Liver (tissue), 9 donors: ENCODE data around the gene WDR90. TPM values are rescaled to one million over a fixed set of nuclear protein-coding genes. Genes with fewer than 3 reads are reported as not detected.

Experiments used
- DNase-seq: peaks from one replicate; pipeline ENCODE4 v3.0.0-alpha.2; 2017; ENCODE audit warnings: low spot score
- H3K27ac ChIP-seq, 2 donors: one replicate each; pipeline ENCODE4 v1.7.0; 2013; ENCODE audit warnings: inconsistent platforms in 2 of 2, low read length in 2 of 2, control low read depth in 1 of 2, low read depth in 1 of 2, mild to moderate bottlenecking in 1 of 2
- H3K27me3 ChIP-seq, 4 donors: one replicate each; pipeline versions ENCODE4 v1.6.1 to v1.7.0; 2013; ENCODE audit warnings: low read length in 3 of 4, inconsistent platforms in 1 of 4, mild to moderate bottlenecking in 1 of 4, moderate library complexity in 1 of 4; ENCODE audit not compliant: control insufficient read depth in 4 of 4, insufficient read depth in 4 of 4
- H3K36me3 ChIP-seq, 4 donors: one replicate each; pipeline versions ENCODE4 v1.6.1 to v1.7.0; 2013; ENCODE audit warnings: low read length in 3 of 4, mild to moderate bottlenecking in 3 of 4, low read depth in 1 of 4, moderate library complexity in 1 of 4; ENCODE audit not compliant: control insufficient read depth in 4 of 4, insufficient read depth in 3 of 4
- H3K4me1 ChIP-seq, 4 donors: one replicate each; pipeline versions ENCODE4 v1.6.1 to v1.7.0; 2013; ENCODE audit warnings: low read length in 3 of 4, mild to moderate bottlenecking in 3 of 4, moderate library complexity in 1 of 4; ENCODE audit not compliant: control insufficient read depth in 4 of 4, insufficient read depth in 4 of 4
- H3K4me3 ChIP-seq, 3 donors: one replicate each; pipeline versions ENCODE4 v1.6.1 to v1.7.0; 2013; ENCODE audit warnings: low read length in 3 of 3, control low read depth in 1 of 3, low read depth in 1 of 3, mild to moderate bottlenecking in 1 of 3
- H3K9ac ChIP-seq, 2 donors: one replicate each; pipeline ENCODE4 v1.7.0; 2013; ENCODE audit warnings: low read length in 2 of 2, mild to moderate bottlenecking in 2 of 2, moderate library complexity in 2 of 2, control low read depth in 1 of 2, low read depth in 1 of 2
- H3K9me3 ChIP-seq, 4 donors: one replicate each; pipeline versions ENCODE4 v1.6.1 to v1.7.0; 2013; ENCODE audit warnings: low read length in 3 of 4; ENCODE audit not compliant: control insufficient read depth in 4 of 4
- ATF3 ChIP-seq: IDR thresholded peaks from 2 replicates; pipeline ENCODE4 v1.6.1; 2016; ENCODE audit warnings: antibody characterized with exemption
- CTCF ChIP-seq: fragments of 150-350 bp; IDR thresholded peaks from 2 replicates; pipeline ENCODE4 v1.5.1; 2017; ENCODE audit warnings: improper control_type of control experiment, low read depth, low read length; ENCODE audit not compliant: missing input control
- HNF4A ChIP-seq, 2 donors: conservative IDR thresholded peaks; 2 replicates each; pipeline ENCODE4 v1.6.1; 2016; ENCODE audit warnings: antibody characterized with exemption in 2 of 2, mild to moderate bottlenecking in 2 of 2
- JUND ChIP-seq, 2 donors: IDR thresholded peaks; 2 replicates each; pipeline ENCODE4 v1.6.1; 2016; ENCODE audit warnings: antibody characterized with exemption in 2 of 2
- RAD21 ChIP-seq, 2 donors: IDR thresholded peaks; 2 replicates each; pipeline ENCODE4 v1.6.1; 2016; ENCODE audit warnings: antibody characterized with exemption in 2 of 2, mild to moderate bottlenecking in 2 of 2
- ZBTB33 ChIP-seq: IDR thresholded peaks from 2 replicates; pipeline ENCODE4 v1.6.1; 2016; ENCODE audit warnings: antibody characterized with exemption
- WGBS: extraction: QIAGEN DNeasy Blood & Tissue Kit; methylation state at CpG from one replicate; pipeline ENCODE4 v1.1.7; 2013; 5-methylcytosine and 5-hydroxymethylcytosine counted together
- polyA plus RNA-seq, 2 donors: library from polyadenylated mRNA; stranded (reverse) in 1 of 2; unstranded in 1 of 2; fragments of 200-250 nt in 1 of 2; fragments of >200 nt in 1 of 2; fragmentation: Nextera tagmentation in 1 of 2; extraction: Ambion mirVana in 1 of 2; gene quantifications; one replicate each; pipeline versions ENCODE4 v1.2.1 to v1.2.3, GENCODE V29; 2013 to 2015
- total RNA-seq, 2 donors: library from RNA; depleted of rRNA; stranded (reverse); fragments of >200 nt; gene quantifications; one replicate each; pipeline ENCODE4 v1.2.3, GENCODE V29; 2014
- donor health status: healthy.
- donor health status: healthy.
- donor health status: healthy.
- donor health status: healthy.
- donor health status: healthy.

WDR90 gene
- total and polyA plus RNA-seq, 4 donors: 4.7 to 13.4 (median 7.9) TPM

GRCh38 chr16:609984-610383, 39.2 kb upstream of the WDR90 start:
- 68% methylated on average over 14 of the region's 14 CpGs for WGBS
- Histone ChIP-seq H3K9ac (no peak overlapping the region), H3K27ac (peak overlapping the region; percentile 21 to 42), H3K9me3 (no peaks in the 10 kb centered on the region), H3K27me3 (no peaks in the 10 kb centered on the region), H3K4me1 (peaks cover 2 to 17% (median 10%) of the 10 kb centered on the region in 4 donors), H3K4me3 (no peak overlapping the region), H3K36me3 (peaks cover 0 to 8% (median 2%) of the 10 kb centered on the region in 4 donors)
- no peak for DNase-seq
- TF ChIP-seq HNF4A (conservative IDR thresholded peaks at IDR 0.05) (peak; percentile 14 to 34), ATF3 (no peak), JUND (IDR thresholded peaks at IDR 0.05) (no peak)

GRCh38 chr16:610513-611381, 38.4 kb upstream of the WDR90 start:
- H3K9me3 ChIP-seq: no peaks in the 10 kb centered on the region
- peaks cover 4 to 22% (median 11%) of the 10 kb centered on the region in 4 donors for H3K4me1 ChIP-seq
- peaks cover 0 to 8% (median 2%) of the 10 kb centered on the region in 4 donors for H3K36me3 ChIP-seq
- H3K27ac ChIP-seq: peak overlapping the region in 1 of 2 donors; percentile 42
- TF ChIP-seq RAD21 (IDR thresholded peaks at IDR 0.05) (peak; percentile 86 to 87), CTCF (peak; percentile 72), ZBTB33 (no peak)
- no peaks in the 10 kb centered on the region for H3K27me3 ChIP-seq
- H3K9ac ChIP-seq: no peak overlapping the region
- 68% methylated on average over 28 of the region's 28 CpGs for WGBS
- peak; percentile 50 for DNase-seq
- H3K4me3 ChIP-seq: no peak overlapping the region

- H3K27ac ChIP-seq: no peak overlapping the region
- H3K9me3 ChIP-seq: no peaks in the 10 kb centered on the region
- H3K36me3 ChIP-seq: peaks cover 0 to 8% (median 3%) of the 10 kb centered on the region in 4 donors
- H3K27me3 ChIP-seq: no peaks in the 10 kb centered on the region
- no peak for DNase-seq
- 95% methylated on average over 13 of the region's 13 CpGs for WGBS
- H3K4me1 ChIP-seq: peaks cover 0 to 23% (median 11%) of the 10 kb centered on the region in 4 donors
- no peak overlapping the region for H3K4me3 ChIP-seq
- no peak overlapping the region for H3K9ac ChIP-seq
- TF ChIP-seq ATF3: no peak
Observed at GRCh38 chr16:615122-615521, 34.0 kb upstream of the WDR90 start.
